Liver (tissue), 9 donors: ENCODE results near the gene ARID3B. TPM values are rescaled to one million over a fixed set of nuclear protein-coding genes. Genes with fewer than 3 reads are reported as not detected.

Experiments
- DNase-seq: peaks from one replicate; pipeline ENCODE4 v3.0.0-alpha.2; 2017; ENCODE audit warnings: low spot score
- H3K27ac ChIP-seq, 2 donors: one replicate each; pipeline ENCODE4 v1.7.0; 2013; ENCODE audit warnings: inconsistent platforms in 2 of 2, low read length in 2 of 2, control low read depth in 1 of 2, low read depth in 1 of 2, mild to moderate bottlenecking in 1 of 2
- H3K27me3 ChIP-seq, 4 donors: one replicate each; pipeline versions ENCODE4 v1.6.1 to v1.7.0; 2013; ENCODE audit warnings: low read length in 3 of 4, inconsistent platforms in 1 of 4, mild to moderate bottlenecking in 1 of 4, moderate library complexity in 1 of 4; ENCODE audit not compliant: control insufficient read depth in 4 of 4, insufficient read depth in 4 of 4
- H3K36me3 ChIP-seq, 4 donors: one replicate each; pipeline versions ENCODE4 v1.6.1 to v1.7.0; 2013; ENCODE audit warnings: low read length in 3 of 4, mild to moderate bottlenecking in 3 of 4, low read depth in 1 of 4, moderate library complexity in 1 of 4; ENCODE audit not compliant: control insufficient read depth in 4 of 4, insufficient read depth in 3 of 4
- H3K4me1 ChIP-seq, 4 donors: one replicate each; pipeline versions ENCODE4 v1.6.1 to v1.7.0; 2013; ENCODE audit warnings: low read length in 3 of 4, mild to moderate bottlenecking in 3 of 4, moderate library complexity in 1 of 4; ENCODE audit not compliant: control insufficient read depth in 4 of 4, insufficient read depth in 4 of 4
- H3K4me3 ChIP-seq, 3 donors: one replicate each; pipeline versions ENCODE4 v1.6.1 to v1.7.0; 2013; ENCODE audit warnings: low read length in 3 of 3, control low read depth in 1 of 3, low read depth in 1 of 3, mild to moderate bottlenecking in 1 of 3
- H3K9ac ChIP-seq, 2 donors: one replicate each; pipeline ENCODE4 v1.7.0; 2013; ENCODE audit warnings: low read length in 2 of 2, mild to moderate bottlenecking in 2 of 2, moderate library complexity in 2 of 2, control low read depth in 1 of 2, low read depth in 1 of 2
- H3K9me3 ChIP-seq, 4 donors: one replicate each; pipeline versions ENCODE4 v1.6.1 to v1.7.0; 2013; ENCODE audit warnings: low read length in 3 of 4; ENCODE audit not compliant: control insufficient read depth in 4 of 4
- ATF3 ChIP-seq: IDR thresholded peaks from 2 replicates; pipeline ENCODE4 v1.6.1; 2016; ENCODE audit warnings: antibody characterized with exemption
- CTCF ChIP-seq: fragments of 150-350 bp; IDR thresholded peaks from 2 replicates; pipeline ENCODE4 v1.5.1; 2017; ENCODE audit warnings: improper control_type of control experiment, low read depth, low read length; ENCODE audit not compliant: missing input control
- EGR1 ChIP-seq, 2 donors: IDR thresholded peaks; 2 replicates each; pipeline ENCODE4 v1.6.1; 2016 to 2018; ENCODE audit warnings: antibody characterized with exemption in 2 of 2, low read depth in 2 of 2
- FOXA1 ChIP-seq: IDR thresholded peaks from 2 replicates; pipeline ENCODE4 v1.6.1; 2016; ENCODE audit warnings: antibody characterized with exemption
- FOXA2 ChIP-seq: IDR thresholded peaks from 2 replicates; pipeline ENCODE4 v1.6.1; 2016; ENCODE audit warnings: antibody characterized with exemption
- GABPA ChIP-seq, 2 donors: IDR thresholded peaks in 1 of 2; conservative IDR thresholded peaks in 1 of 2; 2 replicates each; pipeline ENCODE4 v1.6.1; 2016; ENCODE audit warnings: antibody characterized with exemption in 2 of 2, mild to moderate bottlenecking in 1 of 2, moderate library complexity in 1 of 2
- HNF4A ChIP-seq, 2 donors: conservative IDR thresholded peaks; 2 replicates each; pipeline ENCODE4 v1.6.1; 2016; ENCODE audit warnings: antibody characterized with exemption in 2 of 2, mild to moderate bottlenecking in 2 of 2
- HNF4G ChIP-seq: IDR thresholded peaks from 2 replicates; pipeline ENCODE4 v1.6.1; 2016; ENCODE audit warnings: antibody characterized with exemption
- JUND ChIP-seq, 2 donors: IDR thresholded peaks; 2 replicates each; pipeline ENCODE4 v1.6.1; 2016; ENCODE audit warnings: antibody characterized with exemption in 2 of 2
- NR2F2 ChIP-seq: IDR thresholded peaks from 2 replicates; pipeline ENCODE4 v1.6.1; 2016; ENCODE audit warnings: antibody characterized with exemption
- RAD21 ChIP-seq, 2 donors: IDR thresholded peaks; 2 replicates each; pipeline ENCODE4 v1.6.1; 2016; ENCODE audit warnings: antibody characterized with exemption in 2 of 2, mild to moderate bottlenecking in 2 of 2
- REST ChIP-seq: IDR thresholded peaks from 2 replicates; pipeline ENCODE4 v1.6.1; 2016; ENCODE audit warnings: antibody characterized with exemption, mild to moderate bottlenecking
- RXRA ChIP-seq, 2 donors: IDR thresholded peaks; 2 replicates each; pipeline ENCODE4 v1.6.1; 2017 to 2018; ENCODE audit warnings: antibody characterized with exemption in 2 of 2, mild to moderate bottlenecking in 1 of 2
- SP1 ChIP-seq: IDR thresholded peaks from 2 replicates; pipeline ENCODE4 v1.6.1; 2018; ENCODE audit warnings: antibody characterized with exemption, mild to moderate bottlenecking
- TAF1 ChIP-seq: conservative IDR thresholded peaks from 2 replicates; pipeline ENCODE4 v1.6.1; 2016; ENCODE audit warnings: antibody characterized with exemption, mild to moderate bottlenecking
- ZBTB33 ChIP-seq: IDR thresholded peaks from 2 replicates; pipeline ENCODE4 v1.6.1; 2016; ENCODE audit warnings: antibody characterized with exemption
- WGBS: extraction: QIAGEN DNeasy Blood & Tissue Kit; methylation state at CpG from one replicate; pipeline ENCODE4 v1.1.7; 2013; 5-methylcytosine and 5-hydroxymethylcytosine counted together
- polyA plus RNA-seq, 2 donors: library from polyadenylated mRNA; stranded (reverse) in 1 of 2; unstranded in 1 of 2; fragments of 200-250 nt in 1 of 2; fragments of >200 nt in 1 of 2; fragmentation: Nextera tagmentation in 1 of 2; extraction: Ambion mirVana in 1 of 2; gene quantifications; one replicate each; pipeline versions ENCODE4 v1.2.1 to v1.2.3, GENCODE V29; 2013 to 2015
- total RNA-seq, 2 donors: library from RNA; depleted of rRNA; stranded (reverse); fragments of >200 nt; gene quantifications; one replicate each; pipeline ENCODE4 v1.2.3, GENCODE V29; 2014
- TF ChIP-seq, protein P1 (sequence below): IDR thresholded peaks from 2 replicates; pipeline ENCODE4 v1.6.1; 2016; ENCODE audit warnings: antibody characterized with exemption
- donor health status: healthy.
- donor health status: healthy.
- donor health status: healthy.
- donor health status: healthy.
- donor health status: healthy.

ARID3B gene
- total and polyA plus RNA-seq, 4 donors: 1.4 to 6.6 (median 2.7) TPM

GRCh38 chr15:74547616-74548015 is 6.6 kb downstream of the ARID3B start:
- H3K27me3 ChIP-seq: no peaks in the 10 kb centered on the region
- H3K36me3 ChIP-seq: peaks cover 0 to 5% (median 3%) of the 10 kb centered on the region in 4 donors
- WGBS: 90% methylated on average over 3 of the region's 3 CpGs
- H3K9ac ChIP-seq: no peak overlapping the region
- no peak overlapping the region for H3K4me3 ChIP-seq
- DNase-seq: no peak
- no peak overlapping the region for H3K27ac ChIP-seq
- no peaks in the 10 kb centered on the region for H3K9me3 ChIP-seq
- TF ChIP-seq JUND (IDR thresholded peaks at IDR 0.05): no peak
- H3K4me1 ChIP-seq: peaks cover 4 to 54% (median 46%) of the 10 kb centered on the region in 4 donors

DNA sequence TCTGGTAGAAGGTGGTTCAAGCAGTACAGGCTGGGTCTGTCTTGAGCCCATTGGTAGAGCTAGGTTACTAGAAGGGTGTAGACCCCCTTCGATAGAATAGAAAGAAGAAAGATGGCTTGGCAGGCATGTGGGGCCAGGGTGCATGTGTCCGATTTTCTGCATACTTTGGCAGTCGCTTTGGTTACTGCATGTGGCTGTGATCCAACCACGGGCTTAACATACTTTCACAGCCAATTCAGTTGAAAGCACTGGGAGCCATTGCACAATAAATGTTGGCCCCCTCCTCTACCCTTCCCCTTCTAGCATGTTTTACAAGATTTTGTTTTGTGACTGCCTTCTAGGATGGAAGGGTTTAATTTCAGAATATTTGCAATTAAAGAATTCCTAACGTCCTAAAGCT is 7.2 kb downstream of the ARID3B start:
- no peak overlapping the region for H3K9ac ChIP-seq
- no peak overlapping the region for H3K4me3 ChIP-seq
- 46% methylated on average over 5 of the region's 5 CpGs for WGBS
- no peaks in the 10 kb centered on the region for H3K27me3 ChIP-seq
- no peaks in the 10 kb centered on the region for H3K9me3 ChIP-seq
- H3K4me1 ChIP-seq: peaks cover 4 to 50% (median 46%) of the 10 kb centered on the region in 4 donors
- H3K27ac ChIP-seq: no peak overlapping the region
- peaks cover 0 to 10% (median 5%) of the 10 kb centered on the region in 4 donors for H3K36me3 ChIP-seq
- no peak for TF ChIP-seq GABPA (IDR thresholded peaks at IDR 0.05 in 1 of 2, conservative IDR thresholded peaks at IDR 0.05 in 1 of 2)
- TF ChIP-seq, protein P1, sequence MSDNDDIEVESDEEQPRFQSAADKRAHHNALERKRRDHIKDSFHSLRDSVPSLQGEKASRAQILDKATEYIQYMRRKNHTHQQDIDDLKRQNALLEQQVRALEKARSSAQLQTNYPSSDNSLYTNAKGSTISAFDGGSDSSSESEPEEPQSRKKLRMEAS: no peak
- no peak for TF ChIP-seq TAF1
- TF ChIP-seq SP1: no peak
- no peak for TF ChIP-seq RXRA (IDR thresholded peaks at IDR 0.05)
- no peak for TF ChIP-seq HNF4A (conservative IDR thresholded peaks at IDR 0.05)
- TF ChIP-seq HNF4G: no peak
- TF ChIP-seq ZBTB33: no peak
- TF ChIP-seq FOXA1: no peak
- TF ChIP-seq CTCF: no peak
- TF ChIP-seq EGR1 (IDR thresholded peaks at IDR 0.05; ENCODE audit: low read depth in 2 of 2): no peak
- TF ChIP-seq FOXA2: no peak
- TF ChIP-seq NR2F2: no peak
- TF ChIP-seq JUND (IDR thresholded peaks at IDR 0.05): no peak
- no peak for TF ChIP-seq REST
- no peak for TF ChIP-seq RAD21 (IDR thresholded peaks at IDR 0.05)
- TF ChIP-seq ATF3: no peak
- DNase-seq: no peak
